Measurements from ENCODE around the gene HSCB. TPM values are rescaled to one million over a fixed set of nuclear protein-coding genes. Genes with fewer than 3 reads are reported as not detected.

The HSCB gene
- total RNA-seq, 2 donors from 2014 or later: 17.7 to 22.4 TPM

DNA sequence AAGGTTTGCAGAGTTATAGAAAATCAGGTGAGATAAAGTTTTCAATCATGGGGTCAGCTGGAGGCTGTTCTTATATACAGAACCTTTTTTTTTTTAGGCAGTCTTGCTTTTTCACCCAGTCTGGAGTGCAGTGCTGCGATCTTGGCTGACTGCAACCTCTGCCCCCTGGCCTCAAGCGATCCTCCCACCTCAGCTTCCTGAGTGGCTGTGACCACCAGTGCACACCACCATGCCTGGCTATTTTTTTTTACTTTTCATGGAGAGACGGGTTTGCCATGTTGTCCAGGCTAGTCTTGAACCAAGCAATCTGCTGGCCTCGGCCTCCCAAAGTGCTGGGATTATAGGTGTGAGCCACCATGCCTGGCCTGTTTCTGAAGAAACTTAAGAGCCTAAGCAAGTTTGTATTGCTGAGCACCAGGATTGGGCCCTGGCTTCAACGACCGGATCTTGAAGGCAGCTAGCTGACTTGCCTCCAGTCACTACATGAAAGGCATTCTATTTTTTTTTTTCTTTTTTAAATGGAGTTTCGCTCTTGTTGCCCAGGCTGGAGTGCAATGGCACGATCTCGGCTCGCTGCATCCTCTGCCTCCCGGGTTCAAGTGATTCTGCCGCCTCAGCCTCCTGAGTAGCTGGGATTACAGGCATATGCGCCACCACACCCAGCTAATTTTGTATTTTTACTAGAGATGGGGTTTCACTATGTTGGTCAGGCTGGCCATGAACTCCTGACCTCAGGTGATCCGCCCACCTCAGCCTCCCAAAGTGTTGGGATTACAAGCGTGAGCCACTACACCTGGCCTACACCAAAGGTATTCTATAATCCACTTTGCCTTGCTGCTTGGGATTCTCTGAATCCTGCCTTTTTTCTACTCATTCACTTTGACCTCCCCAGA is 50.9 kb downstream of the HSCB start:
- no peak overlapping the region for H3K4me3 ChIP-seq (ENCODE audit: low read length)
- Mint-ChIP-seq H3K36me3 (ENCODE audit: low read depth) (peaks cover 59% of the 10 kb centered on the region), H3K4me1 (peaks cover 8% of the 10 kb centered on the region), H3K4me3 (no peak overlapping the region), H3K9me3 (no peaks in the 10 kb centered on the region), H3K27me3 (ENCODE audit: insufficient read depth) (no peaks in the 10 kb centered on the region), H3K27ac (peak overlapping the region; percentile 87)
- no peak overlapping the region for H3K27ac ChIP-seq (ENCODE audit: low read depth, low read length)
- no peak overlapping the region for H3K9ac ChIP-seq (ENCODE audit: extremely low read depth, low read length, poor library complexity, severe bottlenecking)
- H3K4me1 ChIP-seq (ENCODE audit: control insufficient read depth, insufficient read depth, low read length): no peaks in the 10 kb centered on the region
- DNase-seq: no peak
- no peaks in the 10 kb centered on the region for H3K9me3 ChIP-seq (ENCODE audit: control insufficient read depth, low read length)
- H3K27me3 ChIP-seq (ENCODE audit: control insufficient read depth, insufficient read depth, low read length, poor library complexity, severe bottlenecking): no peaks in the 10 kb centered on the region
- TF ChIP-seq CTCF (conservative IDR thresholded peaks at IDR 0.05): no peak
- 94% methylated on average over 13 to 15 of the region's 15 CpGs for WGBS, 2 experiments (ENCODE audit: insufficient coverage in 1 of 2, insufficient read length in 1 of 2)
- peaks cover 64% of the 10 kb centered on the region for H3K36me3 ChIP-seq (ENCODE audit: control insufficient read depth, insufficient read depth, low read length)

- whole genome bisulfite sequencing, 2 experiments (ENCODE audit: insufficient coverage in 1 of 2, insufficient read length in 1 of 2): 80 to 100% methylated on average over 1 to 3 of the region's 4 CpGs
- no peaks in the 10 kb centered on the region for H3K9me3 Mint-ChIP-seq
- H3K4me1 Mint-ChIP-seq: peaks cover 8% of the 10 kb centered on the region
- no peak for TF ChIP-seq CTCF (conservative IDR thresholded peaks at IDR 0.05)
- no peak overlapping the region for H3K27ac ChIP-seq (ENCODE audit: low read depth, low read length)
- peaks cover 57% of the 10 kb centered on the region for H3K36me3 ChIP-seq (ENCODE audit: control insufficient read depth, insufficient read depth, low read length)
- H3K9me3 ChIP-seq (ENCODE audit: control insufficient read depth, low read length): no peaks in the 10 kb centered on the region
- no peaks in the 10 kb centered on the region for H3K4me1 ChIP-seq (ENCODE audit: control insufficient read depth, insufficient read depth, low read length)
- H3K27me3 ChIP-seq (ENCODE audit: control insufficient read depth, insufficient read depth, low read length, poor library complexity, severe bottlenecking): no peaks in the 10 kb centered on the region
- H3K9ac ChIP-seq (ENCODE audit: extremely low read depth, low read length, poor library complexity, severe bottlenecking): no peak overlapping the region
- no peak overlapping the region for H3K4me3 Mint-ChIP-seq
- no peak overlapping the region for H3K27ac Mint-ChIP-seq
- H3K4me3 ChIP-seq (ENCODE audit: low read length): peak overlapping the region; percentile 15
- peaks cover 61% of the 10 kb centered on the region for H3K36me3 Mint-ChIP-seq (ENCODE audit: low read depth)
- DNase-seq: no peak
- H3K27me3 Mint-ChIP-seq (ENCODE audit: insufficient read depth): no peaks in the 10 kb centered on the region
These were observed 52.2 kb downstream of the HSCB start for GRCh38 chr22:28793976-28794584.

GRCh38 chr22:28795071-28795693 is 53.3 kb downstream of the HSCB start:
- Mint-ChIP-seq H3K4me3 (no peak overlapping the region), H3K4me1 (peaks cover 8% of the 10 kb centered on the region), H3K36me3 (ENCODE audit: low read depth) (peaks cover 56% of the 10 kb centered on the region), H3K27ac (no peak overlapping the region), H3K9me3 (no peaks in the 10 kb centered on the region), H3K27me3 (ENCODE audit: insufficient read depth) (no peaks in the 10 kb centered on the region)
- Histone ChIP-seq H3K36me3 (ENCODE audit: control insufficient read depth, insufficient read depth, low read length) (peaks cover 47% of the 10 kb centered on the region), H3K27ac (ENCODE audit: low read depth, low read length) (no peak overlapping the region), H3K9me3 (ENCODE audit: control insufficient read depth, low read length) (no peaks in the 10 kb centered on the region), H3K4me1 (ENCODE audit: control insufficient read depth, insufficient read depth, low read length) (no peaks in the 10 kb centered on the region), H3K4me3 (ENCODE audit: low read length) (no peak overlapping the region), H3K27me3 (ENCODE audit: control insufficient read depth, insufficient read depth, low read length, poor library complexity, severe bottlenecking) (no peaks in the 10 kb centered on the region), H3K9ac (ENCODE audit: extremely low read depth, low read length, poor library complexity, severe bottlenecking) (no peak overlapping the region)
- no peak for TF ChIP-seq CTCF (conservative IDR thresholded peaks at IDR 0.05)
- WGBS, 2 experiments (ENCODE audit: insufficient coverage in 1 of 2, insufficient read length in 1 of 2): 93 to 94% methylated on average over 4 to 6 of the region's 6 CpGs
- DNase-seq: no peak

Measured in endodermal cell (in vitro differentiated cells).